Measurements from ENCODE around the gene NUDCD3.

GRCh38 chr7:44403775-44404174 lies 86.7 kb downstream of the NUDCD3 start:
- no peak for TF ChIP-seq EZH2 (IDR thresholded peaks at IDR 0.05; ENCODE audit: low read depth, unreplicated experiment)
- TF ChIP-seq POLR2AphosphoS5 (IDR thresholded peaks at IDR 0.05; ENCODE audit: low read depth): no peak
- TF ChIP-seq, protein P1, sequence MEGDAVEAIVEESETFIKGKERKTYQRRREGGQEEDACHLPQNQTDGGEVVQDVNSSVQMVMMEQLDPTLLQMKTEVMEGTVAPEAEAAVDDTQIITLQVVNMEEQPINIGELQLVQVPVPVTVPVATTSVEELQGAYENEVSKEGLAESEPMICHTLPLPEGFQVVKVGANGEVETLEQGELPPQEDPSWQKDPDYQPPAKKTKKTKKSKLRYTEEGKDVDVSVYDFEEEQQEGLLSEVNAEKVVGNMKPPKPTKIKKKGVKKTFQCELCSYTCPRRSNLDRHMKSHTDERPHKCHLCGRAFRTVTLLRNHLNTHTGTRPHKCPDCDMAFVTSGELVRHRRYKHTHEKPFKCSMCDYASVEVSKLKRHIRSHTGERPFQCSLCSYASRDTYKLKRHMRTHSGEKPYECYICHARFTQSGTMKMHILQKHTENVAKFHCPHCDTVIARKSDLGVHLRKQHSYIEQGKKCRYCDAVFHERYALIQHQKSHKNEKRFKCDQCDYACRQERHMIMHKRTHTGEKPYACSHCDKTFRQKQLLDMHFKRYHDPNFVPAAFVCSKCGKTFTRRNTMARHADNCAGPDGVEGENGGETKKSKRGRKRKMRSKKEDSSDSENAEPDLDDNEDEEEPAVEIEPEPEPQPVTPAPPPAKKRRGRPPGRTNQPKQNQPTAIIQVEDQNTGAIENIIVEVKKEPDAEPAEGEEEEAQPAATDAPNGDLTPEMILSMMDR (conservative IDR thresholded peaks at IDR 0.05; ENCODE audit: low read depth in 2 of 2): no peak
- no peak for TF ChIP-seq JUNB (IDR thresholded peaks at IDR 0.05; ENCODE audit: unreplicated experiment)
- no peak for TF ChIP-seq ZNF331 (CRISPR knock-in tag; IDR thresholded peaks at IDR 0.05; ENCODE audit: low read depth)
- no peak for TF ChIP-seq REST (IDR thresholded peaks at IDR 0.05; ENCODE audit: unreplicated experiment)
- TF ChIP-seq, protein P2, sequence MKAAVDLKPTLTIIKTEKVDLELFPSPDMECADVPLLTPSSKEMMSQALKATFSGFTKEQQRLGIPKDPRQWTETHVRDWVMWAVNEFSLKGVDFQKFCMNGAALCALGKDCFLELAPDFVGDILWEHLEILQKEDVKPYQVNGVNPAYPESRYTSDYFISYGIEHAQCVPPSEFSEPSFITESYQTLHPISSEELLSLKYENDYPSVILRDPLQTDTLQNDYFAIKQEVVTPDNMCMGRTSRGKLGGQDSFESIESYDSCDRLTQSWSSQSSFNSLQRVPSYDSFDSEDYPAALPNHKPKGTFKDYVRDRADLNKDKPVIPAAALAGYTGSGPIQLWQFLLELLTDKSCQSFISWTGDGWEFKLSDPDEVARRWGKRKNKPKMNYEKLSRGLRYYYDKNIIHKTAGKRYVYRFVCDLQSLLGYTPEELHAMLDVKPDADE (IDR thresholded peaks at IDR 0.05): no peak
- TF ChIP-seq CREB1 (CRISPR knock-in tag; IDR thresholded peaks at IDR 0.05; ENCODE audit: low read depth): no peak
- no peak for TF ChIP-seq STAT1 (IDR thresholded peaks at IDR 0.05; ENCODE audit: unreplicated experiment)
- no peak for TF ChIP-seq EZH2phosphoT487 (IDR thresholded peaks at IDR 0.05; ENCODE audit: unreplicated experiment)
- no peak for TF ChIP-seq ZNF114 (CRISPR knock-in tag; IDR thresholded peaks at IDR 0.05)
- no peak for TF ChIP-seq NANOG (IDR thresholded peaks at IDR 0.05; ENCODE audit: borderline replicate concordance)
- TF ChIP-seq, protein P3, sequence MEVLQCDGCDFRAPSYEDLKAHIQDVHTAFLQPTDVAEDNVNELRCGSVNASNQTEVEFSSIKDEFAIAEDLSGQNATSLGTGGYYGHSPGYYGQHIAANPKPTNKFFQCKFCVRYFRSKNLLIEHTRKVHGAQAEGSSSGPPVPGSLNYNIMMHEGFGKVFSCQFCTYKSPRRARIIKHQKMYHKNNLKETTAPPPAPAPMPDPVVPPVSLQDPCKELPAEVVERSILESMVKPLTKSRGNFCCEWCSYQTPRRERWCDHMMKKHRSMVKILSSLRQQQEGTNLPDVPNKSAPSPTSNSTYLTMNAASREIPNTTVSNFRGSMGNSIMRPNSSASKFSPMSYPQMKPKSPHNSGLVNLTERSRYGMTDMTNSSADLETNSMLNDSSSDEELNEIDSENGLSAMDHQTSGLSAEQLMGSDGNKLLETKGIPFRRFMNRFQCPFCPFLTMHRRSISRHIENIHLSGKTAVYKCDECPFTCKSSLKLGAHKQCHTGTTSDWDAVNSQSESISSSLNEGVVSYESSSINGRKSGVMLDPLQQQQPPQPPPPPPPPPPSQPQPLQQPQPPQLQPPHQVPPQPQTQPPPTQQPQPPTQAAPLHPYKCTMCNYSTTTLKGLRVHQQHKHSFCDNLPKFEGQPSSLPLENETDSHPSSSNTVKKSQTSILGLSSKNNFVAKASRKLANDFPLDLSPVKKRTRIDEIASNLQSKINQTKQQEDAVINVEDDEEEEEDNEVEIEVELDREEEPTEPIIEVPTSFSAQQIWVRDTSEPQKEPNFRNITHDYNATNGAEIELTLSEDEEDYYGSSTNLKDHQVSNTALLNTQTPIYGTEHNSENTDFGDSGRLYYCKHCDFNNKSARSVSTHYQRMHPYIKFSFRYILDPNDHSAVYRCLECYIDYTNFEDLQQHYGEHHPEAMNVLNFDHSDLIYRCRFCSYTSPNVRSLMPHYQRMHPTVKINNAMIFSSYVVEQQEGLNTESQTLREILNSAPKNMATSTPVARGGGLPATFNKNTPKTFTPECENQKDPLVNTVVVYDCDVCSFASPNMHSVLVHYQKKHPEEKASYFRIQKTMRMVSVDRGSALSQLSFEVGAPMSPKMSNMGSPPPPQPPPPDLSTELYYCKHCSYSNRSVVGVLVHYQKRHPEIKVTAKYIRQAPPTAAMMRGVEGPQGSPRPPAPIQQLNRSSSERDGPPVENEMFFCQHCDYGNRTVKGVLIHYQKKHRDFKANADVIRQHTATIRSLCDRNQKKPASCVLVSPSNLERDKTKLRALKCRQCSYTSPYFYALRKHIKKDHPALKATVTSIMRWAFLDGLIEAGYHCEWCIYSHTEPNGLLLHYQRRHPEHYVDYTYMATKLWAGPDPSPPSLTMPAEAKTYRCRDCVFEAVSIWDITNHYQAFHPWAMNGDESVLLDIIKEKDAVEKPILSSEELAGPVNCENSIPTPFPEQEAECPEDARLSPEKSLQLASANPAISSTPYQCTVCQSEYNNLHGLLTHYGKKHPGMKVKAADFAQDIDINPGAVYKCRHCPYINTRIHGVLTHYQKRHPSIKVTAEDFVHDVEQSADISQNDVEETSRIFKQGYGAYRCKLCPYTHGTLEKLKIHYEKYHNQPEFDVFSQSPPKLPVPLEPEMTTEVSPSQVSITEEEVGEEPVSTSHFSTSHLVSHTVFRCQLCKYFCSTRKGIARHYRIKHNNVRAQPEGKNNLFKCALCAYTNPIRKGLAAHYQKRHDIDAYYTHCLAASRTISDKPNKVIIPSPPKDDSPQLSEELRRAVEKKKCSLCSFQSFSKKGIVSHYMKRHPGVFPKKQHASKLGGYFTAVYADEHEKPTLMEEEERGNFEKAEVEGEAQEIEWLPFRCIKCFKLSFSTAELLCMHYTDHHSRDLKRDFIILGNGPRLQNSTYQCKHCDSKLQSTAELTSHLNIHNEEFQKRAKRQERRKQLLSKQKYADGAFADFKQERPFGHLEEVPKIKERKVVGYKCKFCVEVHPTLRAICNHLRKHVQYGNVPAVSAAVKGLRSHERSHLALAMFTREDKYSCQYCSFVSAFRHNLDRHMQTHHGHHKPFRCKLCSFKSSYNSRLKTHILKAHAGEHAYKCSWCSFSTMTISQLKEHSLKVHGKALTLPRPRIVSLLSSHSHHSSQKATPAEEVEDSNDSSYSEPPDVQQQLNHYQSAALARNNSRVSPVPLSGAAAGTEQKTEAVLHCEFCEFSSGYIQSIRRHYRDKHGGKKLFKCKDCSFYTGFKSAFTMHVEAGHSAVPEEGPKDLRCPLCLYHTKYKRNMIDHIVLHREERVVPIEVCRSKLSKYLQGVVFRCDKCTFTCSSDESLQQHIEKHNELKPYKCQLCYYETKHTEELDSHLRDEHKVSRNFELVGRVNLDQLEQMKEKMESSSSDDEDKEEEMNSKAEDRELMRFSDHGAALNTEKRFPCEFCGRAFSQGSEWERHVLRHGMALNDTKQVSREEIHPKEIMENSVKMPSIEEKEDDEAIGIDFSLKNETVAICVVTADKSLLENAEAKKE (CRISPR knock-in tag; IDR thresholded peaks at IDR 0.05): no peak
